Omental fat pad (tissue), 4 donors: ENCODE data around the gene PLEKHA1. TPM values are rescaled to one million over a fixed set of nuclear protein-coding genes. Genes with fewer than 3 reads are reported as not detected.

Experiments used
- ATAC-seq: fragments of 150-250 bp; one replicate; pipeline ENCODE4 v1.9.1; 2016; ENCODE audit warnings: mild to moderate bottlenecking, moderate library complexity; ENCODE audit not compliant: low FRiP score
- DNase-seq: peaks from one replicate; pipeline ENCODE4 v3.0.0-alpha.2; 2019; ENCODE audit warnings: low spot score
- total RNA-seq, 4 donors: library from RNA; depleted of rRNA; stranded (reverse); fragments of >200 nt; gene quantifications; one replicate each; pipeline ENCODE4 v1.1.0, GENCODE V29; 2016
- TF ChIP-seq, protein P1 (sequence below), 3 donors: fragments of 450-650 bp; IDR thresholded peaks; one replicate each; pipeline ENCODE4 v1.5.1; 2016 to 2017; ENCODE audit warnings: antibody characterized with exemption in 3 of 3, mild to moderate bottlenecking in 3 of 3, moderate library complexity in 2 of 3

PLEKHA1 gene
- total RNA-seq, 4 donors from 2014 or later: 22.9 to 30.8 (median 26.8) TPM

DNA sequence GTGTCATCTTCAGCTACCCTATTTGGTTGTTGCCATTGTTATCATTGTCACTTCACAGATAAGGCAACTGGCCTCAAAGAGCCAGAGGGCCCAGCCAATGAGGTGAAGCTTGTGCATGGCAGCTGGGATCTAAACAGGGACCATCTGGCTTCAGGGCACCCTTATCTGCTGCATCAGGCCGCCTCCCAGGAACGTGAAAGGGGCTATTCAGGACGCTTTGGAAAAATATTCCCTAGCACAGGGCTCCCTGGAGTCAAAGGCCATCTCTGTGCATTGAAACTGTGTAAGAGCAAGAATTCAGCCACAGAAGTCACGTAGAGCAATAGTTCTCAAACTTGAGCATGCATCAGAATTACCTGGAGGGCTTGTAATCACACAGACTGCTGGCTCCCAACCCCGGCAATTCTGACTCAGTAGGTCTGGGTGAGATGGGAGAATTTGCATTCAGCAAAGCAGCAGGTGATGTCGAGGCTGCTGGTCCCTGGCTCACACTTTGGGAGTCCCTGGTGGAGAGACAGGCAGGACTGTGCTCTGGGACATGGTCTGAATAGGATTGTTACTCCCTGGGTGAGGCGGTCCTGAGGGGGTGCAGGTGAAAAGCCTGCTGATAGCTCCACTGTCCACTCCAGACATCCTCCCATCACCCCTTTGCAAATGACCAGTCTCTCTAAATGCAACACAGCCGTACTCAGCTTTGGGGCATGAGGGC is 21.5 kb upstream of the PLEKHA1 start:
- ATAC-seq: no peak

GRCh38 chr10:122354383-122354782 is 20.1 kb upstream of the PLEKHA1 start:
- TF ChIP-seq, protein P1, sequence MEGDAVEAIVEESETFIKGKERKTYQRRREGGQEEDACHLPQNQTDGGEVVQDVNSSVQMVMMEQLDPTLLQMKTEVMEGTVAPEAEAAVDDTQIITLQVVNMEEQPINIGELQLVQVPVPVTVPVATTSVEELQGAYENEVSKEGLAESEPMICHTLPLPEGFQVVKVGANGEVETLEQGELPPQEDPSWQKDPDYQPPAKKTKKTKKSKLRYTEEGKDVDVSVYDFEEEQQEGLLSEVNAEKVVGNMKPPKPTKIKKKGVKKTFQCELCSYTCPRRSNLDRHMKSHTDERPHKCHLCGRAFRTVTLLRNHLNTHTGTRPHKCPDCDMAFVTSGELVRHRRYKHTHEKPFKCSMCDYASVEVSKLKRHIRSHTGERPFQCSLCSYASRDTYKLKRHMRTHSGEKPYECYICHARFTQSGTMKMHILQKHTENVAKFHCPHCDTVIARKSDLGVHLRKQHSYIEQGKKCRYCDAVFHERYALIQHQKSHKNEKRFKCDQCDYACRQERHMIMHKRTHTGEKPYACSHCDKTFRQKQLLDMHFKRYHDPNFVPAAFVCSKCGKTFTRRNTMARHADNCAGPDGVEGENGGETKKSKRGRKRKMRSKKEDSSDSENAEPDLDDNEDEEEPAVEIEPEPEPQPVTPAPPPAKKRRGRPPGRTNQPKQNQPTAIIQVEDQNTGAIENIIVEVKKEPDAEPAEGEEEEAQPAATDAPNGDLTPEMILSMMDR (IDR thresholded peaks at IDR 0.05): no peak
- ATAC-seq (no peak), DNase-seq (no peak)

More for the DNA sequence above, 21.5 kb upstream of the PLEKHA1 start:
- TF ChIP-seq, protein P1 (IDR thresholded peaks at IDR 0.05): no peak
- DNase-seq: no peak

DNA sequence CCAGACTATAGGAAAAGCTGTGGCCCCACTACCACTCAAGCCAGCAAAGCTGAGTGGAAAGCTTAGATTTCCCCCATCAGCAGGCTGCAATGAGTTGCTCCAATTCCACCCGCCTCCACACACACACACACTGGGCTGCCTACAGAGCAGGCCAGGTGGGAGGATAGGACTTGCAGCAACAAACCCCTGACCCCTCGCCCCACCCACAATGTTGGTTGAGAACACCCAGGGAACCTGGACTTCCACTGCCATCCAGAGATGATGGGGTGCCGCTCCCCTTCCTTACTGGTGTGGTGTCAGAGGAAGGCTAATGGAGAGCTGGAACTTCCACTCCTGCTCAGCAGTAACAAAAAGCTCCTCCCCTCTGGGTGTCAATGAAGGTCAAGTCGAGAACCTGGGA is 16.8 kb upstream of the PLEKHA1 start:
- ATAC-seq (no peak), DNase-seq (no peak)
- TF ChIP-seq, protein P1 (IDR thresholded peaks at IDR 0.05): no peak

DNA sequence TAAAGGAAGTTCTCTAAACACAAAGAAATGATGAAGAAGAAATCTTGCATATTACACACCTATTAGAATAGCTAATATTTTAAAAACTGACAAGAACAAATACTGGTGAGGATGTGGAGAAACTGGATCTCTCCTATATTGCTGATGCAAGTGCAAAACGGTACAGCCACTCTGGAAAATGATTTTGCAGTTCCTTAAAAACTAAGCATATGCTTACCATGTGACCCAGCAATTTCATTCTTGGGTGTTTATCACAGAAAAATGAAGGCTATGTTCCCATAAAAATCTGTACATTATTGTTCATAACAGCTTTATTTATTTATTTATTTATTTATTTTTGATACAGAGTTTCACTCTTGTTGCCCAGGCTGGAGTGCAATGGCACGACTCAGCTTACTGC is 14.9 kb upstream of the PLEKHA1 start:
- DNase-seq: no peak
- TF ChIP-seq, protein P1 (IDR thresholded peaks at IDR 0.05): no peak
- no peak for ATAC-seq

- no peak for DNase-seq
These were observed 13.5 kb upstream of the PLEKHA1 start for GRCh38 chr10:122361046-122361445.

GRCh38 chr10:122362031-122362592 is 12.4 kb upstream of the PLEKHA1 start:
- DNase-seq: no peak
- TF ChIP-seq, protein P1 (IDR thresholded peaks at IDR 0.05): no peak

More at GRCh38 chr10:122361046-122361445, 13.5 kb upstream of the PLEKHA1 start:
- ATAC-seq: no peak
- TF ChIP-seq, protein P1 (IDR thresholded peaks at IDR 0.05): no peak

DNA sequence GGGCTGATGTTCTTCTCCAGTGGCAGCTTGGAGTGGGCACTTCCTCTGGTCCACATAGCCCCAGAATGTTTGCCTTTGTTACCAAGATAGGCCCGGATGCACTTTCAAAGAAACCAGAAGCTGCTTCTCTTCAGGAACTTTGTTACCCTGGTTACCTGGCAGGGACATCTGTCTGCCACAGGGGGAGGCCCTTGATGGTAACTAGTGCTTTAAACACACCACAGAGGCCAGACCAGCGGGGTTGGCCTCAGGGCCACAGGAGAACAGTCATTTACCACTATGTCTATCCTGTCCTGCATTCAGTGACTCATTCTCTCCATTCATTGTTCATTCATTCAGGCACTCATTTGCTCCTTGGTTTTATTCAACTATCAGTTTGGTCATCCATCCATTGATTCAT is 11.9 kb upstream of the PLEKHA1 start:
- TF ChIP-seq, protein P1 (IDR thresholded peaks at IDR 0.05): no peak
- DNase-seq (no peak), ATAC-seq (no peak)

More at GRCh38 chr10:122362031-122362592, 12.4 kb upstream of the PLEKHA1 start:
- ATAC-seq: no peak
